Measurements from ENCODE around the gene ATG16L1. TPM values are rescaled to one million over a fixed set of nuclear protein-coding genes. Genes with fewer than 3 reads are reported as not detected.

The ATG16L1 gene
- total and polyA plus RNA-seq, 7 donors, result 14.3 to 46.3 (median 23.5) TPM

DNA sequence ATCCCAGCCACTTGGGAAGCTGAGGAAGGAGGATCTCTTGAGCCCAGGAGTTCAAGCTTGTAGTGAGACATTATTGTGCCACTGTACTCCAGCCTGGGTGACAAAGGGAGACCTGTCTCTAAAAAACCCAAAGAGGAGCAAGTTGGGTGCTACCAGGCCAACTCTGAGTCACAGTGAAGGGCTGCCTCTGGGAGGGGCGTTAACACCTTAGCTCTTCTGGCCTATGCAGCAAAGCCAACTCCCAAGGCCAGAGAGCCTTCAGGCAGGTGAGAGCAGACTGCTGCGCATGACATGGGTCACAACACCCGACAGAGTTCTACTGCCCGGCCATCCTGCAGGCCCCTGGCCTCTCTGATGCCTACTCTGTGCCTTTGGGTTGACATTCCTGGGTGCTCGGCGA, 32.6 kb upstream of the ATG16L1 start:
- H3K27ac ChIP-seq, result no peak overlapping the region
- 94 to 98% (median 96%) methylated on average over 6 of the region's 6 CpGs for WGBS, 3 donors
- no peaks in the 10 kb centered on the region for H3K4me1 ChIP-seq
- no peaks in the 10 kb centered on the region for H3K36me3 ChIP-seq (ENCODE audit: insufficient read depth in 1 of 2, low read depth in 1 of 2)
- TF ChIP-seq, protein P1, sequence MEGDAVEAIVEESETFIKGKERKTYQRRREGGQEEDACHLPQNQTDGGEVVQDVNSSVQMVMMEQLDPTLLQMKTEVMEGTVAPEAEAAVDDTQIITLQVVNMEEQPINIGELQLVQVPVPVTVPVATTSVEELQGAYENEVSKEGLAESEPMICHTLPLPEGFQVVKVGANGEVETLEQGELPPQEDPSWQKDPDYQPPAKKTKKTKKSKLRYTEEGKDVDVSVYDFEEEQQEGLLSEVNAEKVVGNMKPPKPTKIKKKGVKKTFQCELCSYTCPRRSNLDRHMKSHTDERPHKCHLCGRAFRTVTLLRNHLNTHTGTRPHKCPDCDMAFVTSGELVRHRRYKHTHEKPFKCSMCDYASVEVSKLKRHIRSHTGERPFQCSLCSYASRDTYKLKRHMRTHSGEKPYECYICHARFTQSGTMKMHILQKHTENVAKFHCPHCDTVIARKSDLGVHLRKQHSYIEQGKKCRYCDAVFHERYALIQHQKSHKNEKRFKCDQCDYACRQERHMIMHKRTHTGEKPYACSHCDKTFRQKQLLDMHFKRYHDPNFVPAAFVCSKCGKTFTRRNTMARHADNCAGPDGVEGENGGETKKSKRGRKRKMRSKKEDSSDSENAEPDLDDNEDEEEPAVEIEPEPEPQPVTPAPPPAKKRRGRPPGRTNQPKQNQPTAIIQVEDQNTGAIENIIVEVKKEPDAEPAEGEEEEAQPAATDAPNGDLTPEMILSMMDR (IDR thresholded peaks at IDR 0.05), result no peak
- DNase-seq (no peak), ATAC-seq (no peak)
- H3K9me3 ChIP-seq, result no peaks in the 10 kb centered on the region
- intact Hi-C loops (cut with DNase I), result no loop called here
- H3K4me3 ChIP-seq, result no peak overlapping the region
- no peaks in the 10 kb centered on the region for H3K27me3 ChIP-seq (ENCODE audit: insufficient read depth in 3 of 3, low read length in 2 of 3)

GRCh38 chr2:233219848-233220247, 31.6 kb upstream of the ATG16L1 start:
- Histone ChIP-seq H3K9me3 (no peaks in the 10 kb centered on the region), H3K27ac (no peak overlapping the region), H3K4me1 (no peaks in the 10 kb centered on the region), H3K27me3 (ENCODE audit: insufficient read depth in 3 of 3, low read length in 2 of 3) (no peaks in the 10 kb centered on the region), H3K36me3 (ENCODE audit: insufficient read depth in 1 of 2, low read depth in 1 of 2) (no peaks in the 10 kb centered on the region), H3K4me3 (no peak overlapping the region)
- WGBS, 3 donors, result 80 to 100% (median 100%) methylated on average over 1 of the region's 1 CpG
- intact Hi-C loops (cut with DNase I), result no loop called here
- TF ChIP-seq, protein P1 (IDR thresholded peaks at IDR 0.05), result no peak
- DNase-seq (no peak), ATAC-seq (no peak)

- TF ChIP-seq, protein P1 (IDR thresholded peaks at IDR 0.05), result no peak
- no peaks in the 10 kb centered on the region for H3K4me1 ChIP-seq
- H3K36me3 ChIP-seq (ENCODE audit: insufficient read depth in 1 of 2, low read depth in 1 of 2), result no peaks in the 10 kb centered on the region
- H3K27me3 ChIP-seq (ENCODE audit: insufficient read depth in 3 of 3, low read length in 2 of 3), result no peaks in the 10 kb centered on the region
- H3K27ac ChIP-seq, result no peak overlapping the region
- ATAC-seq, result no peak
- DNase-seq, result no peak
- H3K9me3 ChIP-seq, result no peaks in the 10 kb centered on the region
- no peak overlapping the region for H3K4me3 ChIP-seq
- intact Hi-C loops (cut with DNase I), result no loop called here
- WGBS, 3 donors, result 55 to 60% (median 58%) methylated on average over 2 of the region's 2 CpGs
These were observed 30.0 kb upstream of the ATG16L1 start for GRCh38 chr2:233221378-233222063.

DNA sequence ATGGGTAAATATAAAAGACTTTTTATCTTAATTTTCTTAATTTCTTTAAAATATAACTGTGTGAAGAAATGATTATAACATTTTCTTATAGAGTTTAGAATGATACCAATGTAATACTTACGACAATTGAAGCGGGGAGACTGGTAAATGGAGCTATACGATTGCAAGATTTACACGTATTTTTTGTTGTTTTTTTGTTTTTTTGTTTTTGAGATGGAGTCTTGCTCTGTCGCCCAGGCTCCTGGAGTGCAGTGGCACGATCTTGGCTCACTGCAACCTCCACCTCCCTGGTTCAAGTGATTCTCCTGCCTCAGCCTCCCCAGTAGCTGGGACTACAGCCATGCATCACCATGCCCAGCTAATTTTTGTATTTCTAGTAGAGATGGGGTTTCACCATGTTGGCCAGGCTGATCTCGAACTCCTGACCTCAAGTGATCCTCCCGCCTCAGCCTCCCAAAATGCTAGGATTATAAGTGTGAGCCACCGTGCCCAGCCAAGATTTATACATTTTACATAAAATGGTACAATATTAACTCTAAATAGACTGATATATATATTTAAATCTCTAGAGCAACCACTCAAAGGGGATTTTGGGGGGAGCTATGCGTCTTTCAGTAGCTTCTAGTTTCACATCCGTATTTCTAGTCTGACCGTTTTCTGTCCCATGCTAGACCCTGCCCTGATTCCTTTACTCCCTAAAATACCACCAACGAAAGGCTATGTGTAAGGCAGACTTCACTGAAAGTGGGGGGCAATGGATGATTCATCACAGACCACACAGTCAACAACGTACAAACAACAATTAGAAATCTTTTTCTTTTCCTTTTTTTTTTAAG, 28.2 kb upstream of the ATG16L1 start:
- H3K9me3 ChIP-seq, result no peaks in the 10 kb centered on the region
- intact Hi-C loops (cut with DNase I), result no loop called here
- no peaks in the 10 kb centered on the region for H3K4me1 ChIP-seq
- no peaks in the 10 kb centered on the region for H3K27me3 ChIP-seq (ENCODE audit: insufficient read depth in 3 of 3, low read length in 2 of 3)
- no peak overlapping the region for H3K27ac ChIP-seq
- TF ChIP-seq, protein P1 (IDR thresholded peaks at IDR 0.05), result no peak
- no peak overlapping the region for H3K4me3 ChIP-seq
- 81 to 85% (median 84%) methylated on average over 14 of the region's 14 CpGs for WGBS, 3 donors
- no peak for ATAC-seq
- no peaks in the 10 kb centered on the region for H3K36me3 ChIP-seq (ENCODE audit: insufficient read depth in 1 of 2, low read depth in 1 of 2)
- DNase-seq, result no peak
